Heart left ventricle (tissue), 13 donors: ENCODE measurements around the gene RBMS3.

Experiments
- CTCF ChIP-seq, 12 donors: fragments of 200-600 bp; sonication (generic) in 4 of 12; IDR thresholded peaks; one replicate each; pipeline versions ENCODE4 v1.5.0 to v1.8.0; 2018 to 2022; ENCODE audit warnings: antibody characterized with exemption in 12 of 12, mild to moderate bottlenecking in 5 of 12
- POLR2A ChIP-seq, 2 donors: fragments of 450-650 bp; IDR thresholded peaks; one replicate each; pipeline ENCODE4 v1.6.1; 2017; ENCODE audit warnings: antibody characterized with exemption in 2 of 2, mild to moderate bottlenecking in 2 of 2, moderate library complexity in 2 of 2
- donor health status: ischemic (EF 13 %, LVEDD 7.1; RV severe dilation, severe dysfunction).
- donor health status: DM: no; HTN: yes; CAD: no.
- donor health status: DM: no; HTN: no; CAD: no.
- donor health status: ischemic (EF 25% LVEDD 6.9; RV normal size, moderate dysfunction).
- donor health status: ischemic (EF 25% LVEDD 5.7; RV mildly dilated, moderate dysfunction).
- donor health status: ischemic (EF 35%, LVEDD 5.7; RV mildly dilated, moderate dysfunction).
- donor health status: nonischemic (EF 11% LVEDD 7.7; RV severe dilation, severe dysfunction).
- donor health status: DM: yes; HTN: yes; CAD: no.
- donor health status: PGD.
- donor health status: ischemic (EF 29% LVEDD 5.4; RV normal size, mild dysfunction).
- donor health status: nonischemic (EF 23%, LVEDD 6.1; RV moderate dilation, normal function).

GRCh38 chr3:30042916-30043555 lies 762.2 kb downstream of the RBMS3 start:
- no peak for TF ChIP-seq CTCF (IDR thresholded peaks at IDR 0.05)
- TF ChIP-seq POLR2A (IDR thresholded peaks at IDR 0.05), result no peak
